GM12864 (cell line): ENCODE results near the gene ECM1.

Source experiments
- DNase-seq: peaks from one replicate; pipeline ENCODE4 v3.0.0-alpha.2; 2011; ENCODE audit warnings: low read depth
- H3K4me3 ChIP-seq: 2 replicates; pipeline ENCODE4 v1.5.1; 2011; ENCODE audit warnings: mild to moderate bottlenecking, low read depth, low read length, control low read depth
- TF ChIP-seq, protein P1 (sequence below): IDR thresholded peaks from 2 replicates; pipeline ENCODE4 v1.5.1; 2011; ENCODE audit warnings: low read depth, mild to moderate bottlenecking, moderate library complexity, low read length, control low read depth, inconsistent platforms; ENCODE audit errors: missing control alignments

ECM1 gene

DNA sequence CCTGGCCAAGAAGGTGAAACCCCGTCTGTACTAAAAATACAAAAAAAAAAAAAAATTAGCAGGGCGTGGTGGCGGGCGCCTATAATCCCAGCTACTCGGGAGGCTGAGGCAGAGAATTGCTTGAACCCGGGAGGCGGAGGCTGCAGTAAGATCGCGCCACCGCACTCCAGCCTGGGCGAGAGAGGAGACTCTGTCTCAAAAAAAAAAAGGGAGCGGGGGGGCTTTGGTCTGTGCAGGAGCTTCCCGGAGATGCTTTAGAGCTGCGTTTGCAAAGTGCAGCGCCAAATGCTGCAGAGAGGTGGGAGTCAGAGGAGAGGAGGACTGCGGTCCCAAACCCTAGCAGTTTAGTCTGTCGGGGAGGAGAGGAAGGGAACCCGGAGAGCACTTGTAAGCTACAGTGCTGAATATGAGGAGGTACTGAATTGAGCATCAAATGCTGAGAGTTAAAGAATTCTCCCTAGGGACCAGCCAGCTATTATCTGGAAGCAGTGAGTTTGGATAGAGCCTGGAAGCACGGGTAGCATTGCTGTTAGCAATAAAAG is 8.2 kb downstream of the ECM1 start:
- H3K4me3 ChIP-seq, result peak overlapping the region; percentile 70
- DNase-seq, result no peak
- TF ChIP-seq, protein P1, sequence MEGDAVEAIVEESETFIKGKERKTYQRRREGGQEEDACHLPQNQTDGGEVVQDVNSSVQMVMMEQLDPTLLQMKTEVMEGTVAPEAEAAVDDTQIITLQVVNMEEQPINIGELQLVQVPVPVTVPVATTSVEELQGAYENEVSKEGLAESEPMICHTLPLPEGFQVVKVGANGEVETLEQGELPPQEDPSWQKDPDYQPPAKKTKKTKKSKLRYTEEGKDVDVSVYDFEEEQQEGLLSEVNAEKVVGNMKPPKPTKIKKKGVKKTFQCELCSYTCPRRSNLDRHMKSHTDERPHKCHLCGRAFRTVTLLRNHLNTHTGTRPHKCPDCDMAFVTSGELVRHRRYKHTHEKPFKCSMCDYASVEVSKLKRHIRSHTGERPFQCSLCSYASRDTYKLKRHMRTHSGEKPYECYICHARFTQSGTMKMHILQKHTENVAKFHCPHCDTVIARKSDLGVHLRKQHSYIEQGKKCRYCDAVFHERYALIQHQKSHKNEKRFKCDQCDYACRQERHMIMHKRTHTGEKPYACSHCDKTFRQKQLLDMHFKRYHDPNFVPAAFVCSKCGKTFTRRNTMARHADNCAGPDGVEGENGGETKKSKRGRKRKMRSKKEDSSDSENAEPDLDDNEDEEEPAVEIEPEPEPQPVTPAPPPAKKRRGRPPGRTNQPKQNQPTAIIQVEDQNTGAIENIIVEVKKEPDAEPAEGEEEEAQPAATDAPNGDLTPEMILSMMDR, result no peak

DNA sequence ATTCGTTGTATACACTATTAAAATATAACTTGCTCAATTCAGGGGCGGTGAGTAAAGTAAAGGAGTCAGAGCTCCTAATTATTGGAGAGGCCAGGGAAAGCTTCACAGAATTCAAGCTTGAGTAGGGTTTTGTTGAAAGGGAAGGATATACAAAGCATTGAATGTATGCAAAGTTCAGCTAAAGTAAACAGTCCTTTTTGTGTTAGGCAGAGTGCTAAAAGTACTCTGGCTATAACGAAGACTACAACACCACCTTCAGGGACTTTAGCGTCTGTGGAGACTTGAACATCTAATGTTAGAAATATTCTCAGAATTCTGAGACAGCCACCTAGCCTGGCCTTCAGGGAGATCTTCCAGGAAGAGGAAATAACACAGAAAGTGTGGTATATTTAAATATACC is 8.7 kb downstream of the ECM1 start:
- DNase-seq, result no peak
- peak overlapping the region; percentile 70; the same call in 1 of the 2 replicates for H3K4me3 ChIP-seq
- TF ChIP-seq, protein P1, result no peak

DNA sequence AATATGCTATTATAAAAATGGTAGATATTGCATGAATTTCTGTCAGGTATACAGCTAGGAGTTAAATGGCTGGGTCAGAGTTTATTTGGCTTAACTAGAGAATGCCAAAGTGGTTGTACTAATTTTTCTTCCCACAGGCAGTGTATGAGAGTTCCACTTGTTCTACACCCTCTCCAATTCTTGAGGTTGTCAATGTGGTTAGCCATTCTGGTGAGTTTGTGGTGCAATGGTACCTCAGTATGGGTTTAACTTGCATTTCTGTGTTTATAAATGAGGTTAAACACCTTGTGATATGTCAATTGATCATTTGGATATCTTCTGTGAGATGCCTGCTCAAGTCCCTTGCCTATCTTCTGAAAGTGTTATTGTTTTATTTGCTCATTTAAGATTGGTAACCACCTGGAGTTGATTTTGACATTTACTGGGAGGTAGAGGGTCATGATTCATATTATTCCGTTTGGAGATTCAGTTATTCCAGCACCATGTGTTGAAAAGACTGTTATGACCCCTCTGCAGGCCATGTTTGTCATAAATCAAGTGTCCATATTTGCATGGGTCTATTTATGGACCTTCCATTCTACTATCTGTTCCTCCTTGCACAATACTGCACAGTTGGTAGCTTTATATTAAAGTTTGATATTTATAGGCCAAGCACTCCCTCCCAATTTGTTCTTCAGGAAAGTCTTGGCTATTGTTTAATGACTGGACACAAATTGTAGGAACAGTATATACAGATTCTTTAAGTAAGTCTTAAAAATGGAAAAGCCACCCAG is 13.5 kb downstream of the ECM1 start:
- H3K4me3 ChIP-seq, result no peak overlapping the region
- no peak for DNase-seq
- TF ChIP-seq, protein P1, result no peak

DNA sequence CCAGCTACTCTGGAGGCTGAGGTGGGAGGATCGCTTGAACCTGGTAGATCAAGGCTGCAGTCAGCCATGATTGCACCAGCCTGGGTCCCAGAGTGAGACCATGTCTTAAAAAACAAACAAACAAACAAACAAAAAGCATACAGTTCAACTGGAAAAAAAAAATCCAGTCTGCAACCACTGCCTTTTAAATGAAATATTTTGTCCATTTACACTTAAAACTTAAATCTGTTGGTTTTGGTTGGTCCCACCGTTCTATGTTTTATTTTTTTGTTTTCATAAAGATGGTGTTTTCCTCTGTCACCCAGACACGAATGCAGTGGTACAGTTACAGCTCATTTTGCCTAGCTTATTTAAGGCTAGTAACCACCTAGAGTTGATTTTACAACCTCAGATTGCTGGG is 17.4 kb downstream of the ECM1 start:
- H3K4me3 ChIP-seq, result no peak overlapping the region
- DNase-seq, result no peak
- TF ChIP-seq, protein P1, result no peak

DNA sequence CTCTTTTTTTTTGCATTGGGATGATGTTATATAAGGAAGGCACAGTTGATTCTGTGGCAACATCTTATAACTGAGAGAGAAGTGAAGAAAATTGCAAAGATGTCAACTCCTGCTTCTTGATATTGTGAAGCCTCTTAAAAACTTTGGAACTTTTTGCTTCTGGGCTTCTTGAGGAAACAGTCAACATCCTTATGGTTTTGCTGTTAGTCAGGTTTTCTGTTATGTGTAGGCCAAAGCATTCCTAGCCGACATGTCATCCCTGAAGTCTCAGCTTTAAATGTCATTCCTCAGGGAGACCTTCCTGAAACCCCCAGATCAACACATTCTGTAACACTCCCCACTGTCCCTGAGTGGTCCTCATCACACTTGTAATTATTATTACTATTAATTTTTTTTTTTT is 20.3 kb downstream of the ECM1 start:
- H3K4me3 ChIP-seq, result no peak overlapping the region
- DNase-seq, result no peak
- TF ChIP-seq, protein P1, result no peak

DNA sequence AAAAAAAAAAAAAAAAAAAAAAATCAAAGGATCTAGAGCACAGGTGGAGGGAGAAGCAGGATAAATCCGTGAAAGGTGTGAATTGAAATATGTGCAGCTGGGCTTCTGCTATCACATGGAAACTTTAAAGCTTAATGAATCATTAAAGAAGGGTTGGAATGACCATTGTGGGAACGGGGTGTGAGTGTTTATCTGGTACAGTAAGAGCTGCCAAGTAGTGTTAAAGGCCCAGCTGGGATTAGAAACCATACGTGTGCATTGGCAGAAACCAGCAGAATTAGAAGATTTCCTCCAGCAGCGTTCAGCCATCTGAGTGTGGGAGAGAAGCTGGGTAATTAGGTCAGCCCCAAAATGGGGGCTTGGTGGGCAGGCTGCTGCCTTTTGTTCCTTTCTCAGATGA is 21.1 kb downstream of the ECM1 start:
- TF ChIP-seq, protein P1, result no peak
- no peak for DNase-seq
- H3K4me3 ChIP-seq, result no peak overlapping the region
